PC-9 (cell line): Measurements from ENCODE around the gene MUC5AC.

Source experiments
- EZH2 ChIP-seq: fragments of 200-600 bp; sonication (generic); IDR thresholded peaks from 2 replicates; pipeline ENCODE4 v1.8.0; 2017; ENCODE audit warnings: antibody characterized with exemption, low read depth
- TF ChIP-seq, protein P1 (sequence below): fragments of 200-600 bp; sonication (generic); conservative IDR thresholded peaks from 2 replicates; pipeline ENCODE4 v1.6.1; 2017; ENCODE audit warnings: mixed run types, antibody characterized with exemption, mild to moderate bottlenecking, moderate library complexity

DNA sequence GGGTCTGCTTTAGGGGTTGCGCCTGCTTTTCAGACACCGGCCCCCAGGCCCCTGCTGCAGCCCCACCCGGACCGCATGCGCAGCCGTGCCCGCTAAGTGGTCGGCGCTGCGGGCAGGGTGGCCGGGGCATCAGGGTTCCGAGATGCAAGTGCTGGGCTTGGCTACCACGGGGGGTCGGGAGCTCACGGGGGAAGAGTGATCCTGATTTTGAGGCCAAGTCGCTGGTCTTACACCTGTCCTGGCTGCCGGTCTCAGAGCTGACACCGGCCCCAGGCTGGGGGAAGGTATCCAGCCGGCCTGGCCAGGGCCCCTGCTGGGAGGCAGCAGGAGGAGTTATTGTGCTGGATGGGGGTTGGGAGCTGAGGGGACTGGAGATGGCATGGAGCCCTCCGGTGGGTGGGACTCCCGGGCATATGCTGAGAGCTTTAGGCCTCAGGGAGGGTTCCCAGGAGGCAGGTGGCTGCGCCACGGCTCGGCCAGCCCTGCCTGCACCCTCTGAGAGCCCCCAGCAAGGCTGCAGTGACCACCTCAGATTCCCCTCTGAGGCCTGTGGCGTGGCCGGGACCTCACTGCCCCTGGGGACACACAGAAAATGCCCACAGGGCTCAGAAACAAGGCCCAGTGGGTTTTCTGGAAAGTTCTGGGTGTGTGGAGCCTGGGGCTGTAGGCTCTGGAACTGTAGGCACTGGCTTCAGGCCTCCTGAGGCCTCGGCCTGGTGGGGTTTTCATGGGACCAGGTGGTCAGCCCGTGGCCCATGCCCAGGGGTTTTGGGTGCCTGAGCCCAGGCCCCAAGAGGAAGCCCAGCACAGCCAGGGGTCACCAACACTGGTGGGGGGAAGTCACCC, 4.4 kb upstream of the MUC5AC start:
- TF ChIP-seq, protein P1, sequence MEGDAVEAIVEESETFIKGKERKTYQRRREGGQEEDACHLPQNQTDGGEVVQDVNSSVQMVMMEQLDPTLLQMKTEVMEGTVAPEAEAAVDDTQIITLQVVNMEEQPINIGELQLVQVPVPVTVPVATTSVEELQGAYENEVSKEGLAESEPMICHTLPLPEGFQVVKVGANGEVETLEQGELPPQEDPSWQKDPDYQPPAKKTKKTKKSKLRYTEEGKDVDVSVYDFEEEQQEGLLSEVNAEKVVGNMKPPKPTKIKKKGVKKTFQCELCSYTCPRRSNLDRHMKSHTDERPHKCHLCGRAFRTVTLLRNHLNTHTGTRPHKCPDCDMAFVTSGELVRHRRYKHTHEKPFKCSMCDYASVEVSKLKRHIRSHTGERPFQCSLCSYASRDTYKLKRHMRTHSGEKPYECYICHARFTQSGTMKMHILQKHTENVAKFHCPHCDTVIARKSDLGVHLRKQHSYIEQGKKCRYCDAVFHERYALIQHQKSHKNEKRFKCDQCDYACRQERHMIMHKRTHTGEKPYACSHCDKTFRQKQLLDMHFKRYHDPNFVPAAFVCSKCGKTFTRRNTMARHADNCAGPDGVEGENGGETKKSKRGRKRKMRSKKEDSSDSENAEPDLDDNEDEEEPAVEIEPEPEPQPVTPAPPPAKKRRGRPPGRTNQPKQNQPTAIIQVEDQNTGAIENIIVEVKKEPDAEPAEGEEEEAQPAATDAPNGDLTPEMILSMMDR, result no peak
- TF ChIP-seq EZH2, result no peak
